ENCODE results near the gene TMBIM1. TPM values are rescaled to one million over a fixed set of nuclear protein-coding genes. Genes with fewer than 3 reads are reported as not detected.
A peak's percentile ranks its signal among the peaks of the same experiment; 100 is the strongest.
"Not testable (repeated sequence)": the region's sequence is repeated elsewhere in the genome, so short reads cannot be mapped to it uniquely, and the experiment has no call there.

Gene TMBIM1
- total RNA-seq, 1 experiment from 2014 or later = 23.3 TPM

GRCh38 chr2:218274586-218274985 lies 17.7 kb downstream of the TMBIM1 start:
- no peak overlapping the region for H3K4me2 ChIP-seq (ENCODE audit: low read depth, low read length, poor library complexity, severe bottlenecking)
- 0 out of 2 replicates have a peak, but pooled peaks cover 4% of the 10 kb centered on the region for H4K20me1 ChIP-seq (ENCODE audit: insufficient read depth, low read depth, low read length)
- H3K27me3 ChIP-seq (ENCODE audit: low read length) = no peaks in the 10 kb centered on the region
- no peak overlapping the region for H3K27ac ChIP-seq (ENCODE audit: low read length)
- H2AFZ ChIP-seq (ENCODE audit: low read length) = no peak overlapping the region
- H3K4me1 ChIP-seq (ENCODE audit: low read length) = peaks cover 21% of the 10 kb centered on the region
- no peak for DNase-seq
- no peak overlapping the region for H3K4me3 ChIP-seq (ENCODE audit: low read length)
- H3K79me2 ChIP-seq (ENCODE audit: low read length) = peaks cover 10% of the 10 kb centered on the region
- no peak overlapping the region for H3K9ac ChIP-seq (ENCODE audit: low read length)
- H3K9me3 ChIP-seq (ENCODE audit: low read length) = no peaks in the 10 kb centered on the region
- H3K9me2 ChIP-seq (replicated peaks; ENCODE audit: insufficient read depth, low read length) = no peaks in the 10 kb centered on the region
- H3K36me3 ChIP-seq (ENCODE audit: insufficient read depth, low read length) = peaks cover 8% of the 10 kb centered on the region; the same call in 1 of the 2 replicates

- H3K4me1 ChIP-seq (ENCODE audit: low read length) = peaks cover 24% of the 10 kb centered on the region
- H3K9ac ChIP-seq (ENCODE audit: low read length) = no peak overlapping the region
- H3K4me3 ChIP-seq (ENCODE audit: low read length) = no peak overlapping the region
- peaks cover 8% of the 10 kb centered on the region; the same call in 1 of the 2 replicates for H3K36me3 ChIP-seq (ENCODE audit: insufficient read depth, low read length)
- H3K4me2 ChIP-seq (ENCODE audit: low read depth, low read length, poor library complexity, severe bottlenecking) = no peak overlapping the region
- H3K79me2 ChIP-seq (ENCODE audit: low read length) = peaks cover 17% of the 10 kb centered on the region
- DNase-seq = no peak
- no peaks in the 10 kb centered on the region for H3K9me2 ChIP-seq (replicated peaks; ENCODE audit: insufficient read depth, low read length)
- H3K27me3 ChIP-seq (ENCODE audit: low read length) = no peaks in the 10 kb centered on the region
- no peak overlapping the region for H2AFZ ChIP-seq (ENCODE audit: low read length)
- H3K9me3 ChIP-seq (ENCODE audit: low read length) = no peaks in the 10 kb centered on the region
- H3K27ac ChIP-seq (ENCODE audit: low read length) = no peak overlapping the region
- H4K20me1 ChIP-seq (ENCODE audit: insufficient read depth, low read depth, low read length) = peaks cover 9% of the 10 kb centered on the region; the same call in 1 of the 2 replicates
Observed at GRCh38 chr2:218273908-218274249, 18.4 kb downstream of the TMBIM1 start.

GRCh38 chr2:218273214-218273907 lies 18.9 kb downstream of the TMBIM1 start:
- DNase-seq; H3K27me3 ChIP-seq (ENCODE audit: low read length); H3K27ac ChIP-seq (ENCODE audit: low read length); H3K9me2 ChIP-seq (replicated peaks; ENCODE audit: insufficient read depth, low read length); H2AFZ ChIP-seq (ENCODE audit: low read length); H3K9ac ChIP-seq (ENCODE audit: low read length); H3K4me3 ChIP-seq (ENCODE audit: low read length); H4K20me1 ChIP-seq (ENCODE audit: insufficient read depth, low read depth, low read length); H3K9me3 ChIP-seq (ENCODE audit: low read length); H3K36me3 ChIP-seq (ENCODE audit: insufficient read depth, low read length): not testable (repeated sequence)
- Histone ChIP-seq H3K4me2 (ENCODE audit: low read depth, low read length, poor library complexity, severe bottlenecking) (peak overlapping the region; percentile 41), H3K79me2 (ENCODE audit: low read length) (peaks cover 18% of the 10 kb centered on the region), H3K4me1 (ENCODE audit: low read length) (peaks cover 25% of the 10 kb centered on the region)

GRCh38 chr2:218272531-218273212 lies 19.6 kb downstream of the TMBIM1 start:
- no peak overlapping the region for H2AFZ ChIP-seq (ENCODE audit: low read length)
- H3K27ac ChIP-seq (ENCODE audit: low read length) = no peak overlapping the region; the same call in 1 of the 2 replicates
- no peaks in the 10 kb centered on the region for H3K9me3 ChIP-seq (ENCODE audit: low read length)
- no peaks in the 10 kb centered on the region for H3K9me2 ChIP-seq (replicated peaks; ENCODE audit: insufficient read depth, low read length)
- H3K4me2 ChIP-seq (ENCODE audit: low read depth, low read length, poor library complexity, severe bottlenecking) = peak overlapping the region; percentile 83
- H3K27me3 ChIP-seq (ENCODE audit: low read length) = no peaks in the 10 kb centered on the region
- peak; percentile 95 for DNase-seq
- peak overlapping the region; percentile 9; the same call in 1 of the 2 replicates for H3K9ac ChIP-seq (ENCODE audit: low read length)
- peaks cover 8% of the 10 kb centered on the region; the same call in 1 of the 2 replicates for H3K36me3 ChIP-seq (ENCODE audit: insufficient read depth, low read length)
- H3K79me2 ChIP-seq (ENCODE audit: low read length) = peaks cover 18% of the 10 kb centered on the region
- H3K4me1 ChIP-seq (ENCODE audit: low read length) = peaks cover 25% of the 10 kb centered on the region
- peak overlapping the region; percentile 98; the same call in 1 of the 2 replicates for H3K4me3 ChIP-seq (ENCODE audit: low read length)
- peaks cover 9% of the 10 kb centered on the region; the same call in 1 of the 2 replicates for H4K20me1 ChIP-seq (ENCODE audit: insufficient read depth, low read depth, low read length)

- peak overlapping the region; percentile 94 for H3K9ac ChIP-seq (ENCODE audit: low read length)
- DNase-seq = no peak
- H3K4me1 ChIP-seq (ENCODE audit: low read length) = peaks cover 25% of the 10 kb centered on the region
Observed at GRCh38 chr2:218271865-218272530, 20.3 kb downstream of the TMBIM1 start.

GRCh38 chr2:218271487-218271797 lies 20.9 kb downstream of the TMBIM1 start:
- DNase-seq = no peak
- no peak overlapping the region for H2AFZ ChIP-seq (ENCODE audit: low read length)
- peaks cover 25% of the 10 kb centered on the region for H3K4me1 ChIP-seq (ENCODE audit: low read length)
- H3K4me3 ChIP-seq (ENCODE audit: low read length) = peak overlapping the region; percentile 98
- peak overlapping the region; percentile 83 for H3K4me2 ChIP-seq (ENCODE audit: low read depth, low read length, poor library complexity, severe bottlenecking)
- H3K9ac ChIP-seq (ENCODE audit: low read length) = peak overlapping the region; percentile 94
- no peaks in the 10 kb centered on the region for H3K9me3 ChIP-seq (ENCODE audit: low read length)
- H3K27me3 ChIP-seq (ENCODE audit: low read length) = no peaks in the 10 kb centered on the region
- H3K36me3 ChIP-seq (ENCODE audit: insufficient read depth, low read length) = peaks cover 13% of the 10 kb centered on the region; the same call in 1 of the 2 replicates
- H4K20me1 ChIP-seq (ENCODE audit: insufficient read depth, low read depth, low read length) = peaks cover 9% of the 10 kb centered on the region; the same call in 1 of the 2 replicates
- H3K79me2 ChIP-seq (ENCODE audit: low read length) = peaks cover 18% of the 10 kb centered on the region
- H3K27ac ChIP-seq (ENCODE audit: low read length) = no peak overlapping the region; the same call in 1 of the 2 replicates
- H3K9me2 ChIP-seq (replicated peaks; ENCODE audit: insufficient read depth, low read length) = no peaks in the 10 kb centered on the region

More at GRCh38 chr2:218271865-218272530, 20.3 kb downstream of the TMBIM1 start:
- no peak overlapping the region for H2AFZ ChIP-seq (ENCODE audit: low read length)
- peaks cover 18% of the 10 kb centered on the region for H3K79me2 ChIP-seq (ENCODE audit: low read length)
- H4K20me1 ChIP-seq (ENCODE audit: insufficient read depth, low read depth, low read length) = peaks cover 9% of the 10 kb centered on the region; the same call in 1 of the 2 replicates
- H3K27me3 ChIP-seq (ENCODE audit: low read length) = no peaks in the 10 kb centered on the region
- peaks cover 8% of the 10 kb centered on the region; the same call in 1 of the 2 replicates for H3K36me3 ChIP-seq (ENCODE audit: insufficient read depth, low read length)
- peak overlapping the region; percentile 83 for H3K4me2 ChIP-seq (ENCODE audit: low read depth, low read length, poor library complexity, severe bottlenecking)
- H3K27ac ChIP-seq (ENCODE audit: low read length) = no peak overlapping the region; the same call in 1 of the 2 replicates
- no peaks in the 10 kb centered on the region for H3K9me3 ChIP-seq (ENCODE audit: low read length)
- H3K4me3 ChIP-seq (ENCODE audit: low read length) = peak overlapping the region; percentile 98
- H3K9me2 ChIP-seq (replicated peaks; ENCODE audit: insufficient read depth, low read length) = no peaks in the 10 kb centered on the region

- Histone ChIP-seq H3K4me2 (ENCODE audit: low read depth, low read length, poor library complexity, severe bottlenecking) (peak overlapping the region; percentile 83), H3K4me3 (ENCODE audit: low read length) (peak overlapping the region; percentile 98), H3K9me3 (ENCODE audit: low read length) (no peaks in the 10 kb centered on the region), H3K9me2 (replicated peaks; ENCODE audit: insufficient read depth, low read length) (no peaks in the 10 kb centered on the region), H2AFZ (ENCODE audit: low read length) (peak overlapping the region; percentile 63; the same call in 1 of the 2 replicates), H3K36me3 (ENCODE audit: insufficient read depth, low read length) (peaks cover 14% of the 10 kb centered on the region; the same call in 1 of the 2 replicates), H3K4me1 (ENCODE audit: low read length) (peaks cover 25% of the 10 kb centered on the region), H3K9ac (ENCODE audit: low read length) (peak overlapping the region; percentile 94), H3K79me2 (ENCODE audit: low read length) (peaks cover 18% of the 10 kb centered on the region), H3K27ac (ENCODE audit: low read length) (peak overlapping the region; percentile 53), H4K20me1 (ENCODE audit: insufficient read depth, low read depth, low read length) (peaks cover 9% of the 10 kb centered on the region; the same call in 1 of the 2 replicates), H3K27me3 (ENCODE audit: low read length) (no peaks in the 10 kb centered on the region)
- DNase-seq = peak; percentile 71
Observed at GRCh38 chr2:218270721-218271486, 21.4 kb downstream of the TMBIM1 start.

Data from Karpas-422 (cell line).